Small intestine (tissue), 7 donors: ENCODE data around the gene PP2D1. TPM values are rescaled to one million over a fixed set of nuclear protein-coding genes. Genes with fewer than 3 reads are reported as not detected.

ENCODE experiments used
- DNase-seq, 2 donors: peaks; one replicate each; pipeline versions ENCODE4 v3.0.0 to v3.0.0-alpha.2; 2013
- FAIRE-seq: peaks from 2 replicates; lab custom pipeline; 2012; peaks lifted over from hg19 to GRCh38; lab: Jason Lieb, UNC
- H3K27ac ChIP-seq, 3 donors: one replicate each; pipeline ENCODE4 v1.5.1; 2013; ENCODE audit warnings: low read length in 2 of 3, mild to moderate bottlenecking in 2 of 3, control low read depth in 1 of 3, inconsistent platforms in 1 of 3, low read depth in 1 of 3, moderate library complexity in 1 of 3
- H3K27me3 ChIP-seq, 3 donors: one replicate each; pipeline ENCODE4 v1.6.1; 2013; ENCODE audit warnings: low read length in 3 of 3, inconsistent platforms in 1 of 3; ENCODE audit not compliant: control insufficient read depth in 3 of 3, insufficient read depth in 3 of 3
- H3K36me3 ChIP-seq, 3 donors: one replicate each; pipeline ENCODE4 v1.6.1; 2013; ENCODE audit warnings: low read length in 3 of 3, inconsistent platforms in 1 of 3, low read depth in 1 of 3, mild to moderate bottlenecking in 1 of 3, moderate library complexity in 1 of 3; ENCODE audit not compliant: control insufficient read depth in 3 of 3, insufficient read depth in 2 of 3
- H3K4me1 ChIP-seq, 3 donors: one replicate each; pipeline ENCODE4 v1.6.1; 2013; ENCODE audit warnings: low read length in 2 of 3, inconsistent platforms in 1 of 3, low read depth in 1 of 3, mild to moderate bottlenecking in 1 of 3, moderate library complexity in 1 of 3; ENCODE audit not compliant: control insufficient read depth in 3 of 3, insufficient read depth in 2 of 3
- H3K4me3 ChIP-seq, 3 donors: one replicate each; pipeline ENCODE4 v1.5.1; 2013; ENCODE audit warnings: low read length in 3 of 3, control low read depth in 1 of 3, inconsistent platforms in 1 of 3, low read depth in 1 of 3, mild to moderate bottlenecking in 1 of 3, moderate library complexity in 1 of 3
- H3K9me3 ChIP-seq, 2 donors: one replicate each; pipeline ENCODE4 v1.6.1; 2013; ENCODE audit warnings: low read depth in 1 of 2, low read length in 1 of 2; ENCODE audit not compliant: control insufficient read depth in 2 of 2, insufficient read depth in 1 of 2
- WGBS, 3 donors: extraction: QIAGEN DNeasy Blood & Tissue Kit; methylation state at CpG; one replicate each; pipeline ENCODE4 v1.1.7; 2013; 5-methylcytosine and 5-hydroxymethylcytosine counted together
- polyA plus RNA-seq, 4 donors: library from polyadenylated mRNA; stranded (reverse) in 3 of 4; unstranded in 1 of 4; fragments of 200-250 nt in 3 of 4; fragments of 120-200 nt in 1 of 4; gene quantifications; one replicate each; pipeline versions ENCODE4 v1.2.1 to v1.2.3, GENCODE V29; 2013
- donor health status: healthy with polysubstance abuse.
- donor health status: control.
- donor health status: control.
- donor health status: Bipolar disorder and iron deficiency.
- donor health status: healthy.

The PP2D1 gene
- polyA plus RNA-seq, 4 donors = 0.37 TPM; not detected in 3

DNA sequence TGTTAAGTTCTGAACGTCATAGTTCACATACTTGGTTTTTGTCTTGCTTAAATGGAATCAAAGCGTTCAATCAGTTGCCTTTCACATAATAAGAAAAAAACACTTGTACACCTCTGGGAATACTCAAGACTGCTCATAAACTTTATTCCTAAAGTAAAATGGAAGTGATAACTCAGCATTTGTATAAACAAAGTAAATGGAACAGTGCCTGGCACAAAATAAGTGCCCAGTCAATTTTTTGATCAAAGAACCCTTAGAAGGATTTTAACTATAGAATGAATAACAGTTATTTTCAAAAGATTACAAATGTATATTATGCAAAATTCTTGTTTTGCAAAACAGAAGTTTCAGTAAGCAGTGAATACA lies 63.9 kb downstream of the PP2D1 start:
- H3K27ac ChIP-seq = peak overlapping the region; percentile 98 to 99 (median 98)
- WGBS, 3 donors = 0 to 4% (median 2%) methylated on average over 2 of the region's 2 CpGs

DNA sequence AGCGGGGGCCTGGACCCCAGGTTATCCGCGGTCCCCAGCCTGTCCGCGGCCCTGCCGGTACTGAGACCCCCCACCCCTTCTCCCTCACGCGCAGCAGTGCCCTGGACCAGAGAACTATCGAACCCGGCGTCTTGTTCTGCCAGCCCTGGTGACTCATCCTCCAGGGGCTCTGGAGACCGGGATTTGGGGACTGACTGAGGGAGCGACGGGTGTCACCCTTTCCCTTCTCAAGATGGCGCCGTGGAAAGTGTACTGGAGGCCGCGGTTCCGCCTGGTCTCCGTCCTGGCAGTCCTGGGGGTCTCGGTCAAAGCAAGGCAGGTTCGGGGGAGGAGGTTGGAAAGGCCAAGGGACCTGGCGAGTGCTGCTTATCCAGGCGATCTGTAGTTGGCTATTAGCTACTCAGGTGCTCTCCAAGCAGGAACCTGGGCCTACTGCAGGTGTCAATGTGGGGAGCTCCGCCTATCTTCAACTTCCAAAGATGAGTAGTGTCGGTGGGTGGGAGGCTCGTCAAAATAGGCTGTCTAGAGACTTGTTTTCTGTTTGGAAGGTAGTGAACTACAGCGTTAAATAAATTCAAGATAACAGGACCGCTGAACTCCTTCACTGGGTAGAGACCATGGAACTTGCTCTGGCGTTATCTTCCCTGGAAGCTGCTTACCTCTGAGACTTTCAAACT lies 64.4 kb downstream of the PP2D1 start:
- peaks cover 0 to 5% (median 3%) of the 10 kb centered on the region in 3 donors for H3K4me1 ChIP-seq
- no peaks in the 10 kb centered on the region for H3K9me3 ChIP-seq
- DNase-seq (peak; percentile 67 to 88), FAIRE-seq (no peak)
- 0 to 1% (median 0%) methylated on average over 29 to 30 of the region's 30 CpGs for WGBS, 3 donors
- no peaks in the 10 kb centered on the region for H3K27me3 ChIP-seq
- peak overlapping the region; percentile 98 to 99 (median 98) for H3K27ac ChIP-seq
- H3K4me3 ChIP-seq = peak overlapping the region; percentile 77 to 99 (median 94)
- peaks cover 0 to 10% (median 5%) of the 10 kb centered on the region in 3 donors for H3K36me3 ChIP-seq

More for the DNA sequence above, 63.9 kb downstream of the PP2D1 start:
- DNase-seq (no peak), FAIRE-seq (no peak)
- Histone ChIP-seq H3K36me3 (peaks cover 0 to 10% (median 5%) of the 10 kb centered on the region in 3 donors), H3K4me1 (peaks cover 0 to 5% (median 3%) of the 10 kb centered on the region in 3 donors), H3K4me3 (peak overlapping the region; percentile 77 to 99 (median 94)), H3K9me3 (no peaks in the 10 kb centered on the region), H3K27me3 (no peaks in the 10 kb centered on the region)

DNA sequence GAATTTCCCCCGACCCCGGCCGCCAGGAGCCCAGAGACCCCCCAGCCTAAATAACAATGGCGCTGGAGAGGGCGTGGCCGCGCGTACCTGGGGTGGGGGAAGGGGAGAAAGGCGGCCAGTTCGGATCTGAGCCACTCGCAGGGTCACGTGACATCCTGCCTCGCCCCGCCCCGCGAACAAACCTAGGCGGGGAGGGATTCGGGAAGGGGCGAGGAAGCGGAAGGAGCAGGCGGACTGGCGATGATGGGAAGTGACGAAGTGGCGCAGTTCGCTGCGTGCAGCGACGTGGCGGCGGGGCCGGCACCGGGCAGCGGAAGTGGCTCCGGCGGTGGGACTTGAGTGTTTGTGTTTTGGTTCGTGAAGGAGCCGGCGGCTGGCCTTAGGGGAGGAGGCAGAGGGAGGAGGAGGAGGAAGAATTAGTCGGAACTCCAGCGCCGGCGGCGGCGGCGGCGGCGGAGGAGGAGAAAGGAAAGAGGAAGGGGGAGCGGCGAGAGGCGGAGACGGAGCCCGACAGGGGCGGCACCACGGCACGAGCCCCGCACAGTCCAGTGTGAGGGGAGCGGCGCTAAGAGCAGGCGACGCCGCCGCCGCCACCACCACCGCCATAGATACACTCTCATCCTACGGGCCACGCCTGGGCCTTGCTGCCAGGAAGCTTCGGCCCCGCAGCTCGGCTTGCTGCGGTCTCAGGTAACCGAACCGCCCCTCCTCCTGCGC lies 65.1 kb downstream of the PP2D1 start, which contains the start of gene RAB5A:
TSS of gene RAB5A (plus strand) at position 266 of the 717 bp plus-strand sequence. CDS start 3,802 bp downstream, outside the sequence.
- Histone ChIP-seq H3K4me3 (peak within 1 kb of the TSS; percentile 77 to 99 (median 94)), H3K9me3 (no peaks in the 10 kb centered on the region), H3K27me3 (no peaks in the 10 kb centered on the region), H3K27ac (peak within 1 kb of the TSS; percentile 98 to 99 (median 98)), H3K36me3 (peaks cover 0 to 10% (median 5%) of the 10 kb centered on the region in 3 donors), H3K4me1 (peaks cover 0 to 5% (median under 1%) of the 10 kb centered on the region in 3 donors)
- DNase-seq (peak; percentile 99), FAIRE-seq (peak; percentile 55)
- WGBS, 3 donors = 0 to 1% (median 0%) methylated on average over 53 to 73 of the region's 73 CpGs

DNA sequence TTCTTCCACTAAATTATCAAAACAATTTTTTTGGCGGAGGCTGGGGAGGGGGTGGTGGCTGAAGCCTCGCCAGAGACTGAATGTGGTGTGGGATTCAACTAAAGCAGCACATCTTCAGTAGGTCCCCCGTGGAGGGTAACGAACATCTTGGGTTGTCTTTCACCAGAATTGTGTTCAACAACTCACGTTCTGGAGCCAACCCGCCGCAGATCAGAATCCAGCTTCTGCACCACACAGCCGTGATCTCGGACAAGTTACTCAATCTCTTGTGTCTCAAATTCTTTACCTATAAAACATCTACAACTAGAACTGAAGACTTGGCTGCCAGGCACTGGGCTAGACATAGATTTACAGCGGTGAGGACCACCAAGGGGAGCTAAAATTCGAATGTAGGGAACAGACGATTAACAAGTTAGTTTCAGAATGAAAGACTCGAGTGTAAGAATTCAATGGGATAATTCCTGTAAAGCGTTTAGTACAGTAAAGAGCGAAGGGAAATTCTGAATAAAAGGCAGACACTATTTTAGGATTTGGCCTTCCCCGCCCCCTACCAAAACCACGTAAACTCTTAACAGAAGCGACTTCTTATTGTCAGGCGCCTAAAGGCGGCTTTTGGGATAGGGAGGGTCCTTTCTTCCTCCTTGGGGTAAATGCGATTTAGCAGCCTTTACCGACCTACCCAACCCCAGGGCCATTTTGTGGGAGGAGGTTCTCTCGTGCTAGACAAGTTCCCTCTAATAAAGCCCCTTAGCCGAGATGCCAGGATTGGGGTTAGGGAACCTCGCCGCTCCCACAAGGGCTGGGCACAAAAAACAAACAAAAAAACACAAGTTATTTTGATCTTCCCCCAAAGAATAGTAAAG lies 65.9 kb downstream of the PP2D1 start:
- Histone ChIP-seq H3K36me3 (peaks cover 0 to 6% (median 0%) of the 10 kb centered on the region in 3 donors), H3K27ac (peak overlapping the region; percentile 98), H3K4me1 (peaks cover 0 to 5% (median 0%) of the 10 kb centered on the region in 3 donors), H3K4me3 (peak overlapping the region; percentile 43 to 99 (median 94)), H3K27me3 (no peaks in the 10 kb centered on the region), H3K9me3 (no peaks in the 10 kb centered on the region)
- DNase-seq (peak; percentile 43 to 44), FAIRE-seq (no peak)
- 9 to 30% (median 23%) methylated on average over 26 of the region's 26 CpGs for WGBS, 3 donors

DNA sequence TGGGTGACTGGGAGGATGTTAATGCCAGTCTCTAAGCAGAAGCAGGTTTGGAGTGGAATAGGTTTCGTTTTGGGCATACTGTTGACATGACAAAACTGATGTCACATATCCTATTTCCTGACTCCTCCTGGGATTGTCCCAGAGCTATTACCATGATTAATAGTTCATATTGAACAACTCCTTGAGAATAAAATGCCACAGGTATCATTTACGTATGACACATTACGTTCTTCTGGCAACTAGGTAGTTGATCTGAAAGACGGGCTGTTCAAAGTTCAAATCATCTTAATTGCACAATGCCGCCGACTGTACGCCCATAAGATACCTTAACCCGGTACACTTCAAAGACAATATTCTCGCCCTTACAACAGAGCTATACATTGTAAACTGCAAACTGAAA lies 66.5 kb downstream of the PP2D1 start:
- Histone ChIP-seq H3K9me3 (no peaks in the 10 kb centered on the region), H3K4me1 (peaks cover 0 to 5% (median 0%) of the 10 kb centered on the region in 3 donors), H3K27ac (peak overlapping the region; percentile 98), H3K36me3 (peaks cover 0 to 3% (median 0%) of the 10 kb centered on the region in 3 donors), H3K27me3 (no peaks in the 10 kb centered on the region), H3K4me3 (peak overlapping the region in 2 of 3 donors; percentile 94 to 99)
- DNase-seq = peak; percentile 87 to 95
- no peak for FAIRE-seq
- WGBS, 3 donors = 19 to 69% (median 38%) methylated on average over 9 of the region's 9 CpGs

DNA sequence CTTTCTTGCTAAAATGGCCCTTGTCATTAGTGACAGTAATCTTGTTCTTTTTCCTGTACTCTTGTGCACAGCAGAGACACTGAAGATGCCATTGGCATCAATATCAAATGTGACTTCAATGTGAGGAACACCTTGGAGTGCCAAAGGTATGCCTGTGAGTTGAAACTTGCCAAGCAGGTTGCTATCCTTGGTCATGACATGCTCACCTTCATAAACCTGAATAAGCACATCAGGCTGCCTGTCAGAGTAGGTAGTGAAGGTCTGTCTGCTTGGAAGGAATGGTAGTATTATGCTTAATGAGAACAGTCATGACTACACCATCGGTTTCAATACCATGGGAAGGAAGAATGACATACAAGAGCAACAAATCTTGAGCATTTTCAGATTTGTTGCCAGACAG lies 71.4 kb downstream of the PP2D1 start:
- H3K36me3 ChIP-seq = no peaks in the 10 kb centered on the region
- WGBS, 3 donors = 77 to 92% (median 90%) methylated on average over 1 of the region's 1 CpG
- no peak overlapping the region for H3K27ac ChIP-seq
- no peaks in the 10 kb centered on the region for H3K9me3 ChIP-seq
- FAIRE-seq (no peak), DNase-seq (no peak)
- peaks cover 0 to 3% (median 0%) of the 10 kb centered on the region in 3 donors for H3K4me1 ChIP-seq
- H3K27me3 ChIP-seq = no peaks in the 10 kb centered on the region
- no peak overlapping the region for H3K4me3 ChIP-seq

DNA sequence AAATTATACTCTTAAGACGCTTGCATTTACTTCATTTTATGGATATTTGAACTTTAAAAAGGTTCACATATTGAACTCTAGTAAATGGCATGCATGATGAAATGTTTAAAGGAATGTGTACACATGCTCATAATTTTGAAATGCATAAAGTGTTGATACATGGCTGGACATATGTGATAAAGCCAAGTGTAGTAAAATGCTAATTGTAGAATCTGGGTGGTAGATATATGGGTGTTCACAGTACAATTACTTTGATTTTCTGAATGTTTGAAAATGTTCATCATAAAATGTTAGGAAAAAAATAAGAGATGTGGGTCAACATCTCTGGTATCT lies 73.8 kb downstream of the PP2D1 start:
- H3K36me3 ChIP-seq = no peaks in the 10 kb centered on the region
- 82 to 94% (median 88%) methylated on average over 1 of the region's 1 CpG for WGBS, 3 donors
- FAIRE-seq = no peak
- H3K27ac ChIP-seq = no peak overlapping the region
- no peaks in the 10 kb centered on the region for H3K27me3 ChIP-seq
- no peak for DNase-seq
- no peaks in the 10 kb centered on the region for H3K4me1 ChIP-seq
- H3K4me3 ChIP-seq = no peak overlapping the region
- no peaks in the 10 kb centered on the region for H3K9me3 ChIP-seq
